ENCODE data around the gene LRP5.

Gene LRP5

DNA sequence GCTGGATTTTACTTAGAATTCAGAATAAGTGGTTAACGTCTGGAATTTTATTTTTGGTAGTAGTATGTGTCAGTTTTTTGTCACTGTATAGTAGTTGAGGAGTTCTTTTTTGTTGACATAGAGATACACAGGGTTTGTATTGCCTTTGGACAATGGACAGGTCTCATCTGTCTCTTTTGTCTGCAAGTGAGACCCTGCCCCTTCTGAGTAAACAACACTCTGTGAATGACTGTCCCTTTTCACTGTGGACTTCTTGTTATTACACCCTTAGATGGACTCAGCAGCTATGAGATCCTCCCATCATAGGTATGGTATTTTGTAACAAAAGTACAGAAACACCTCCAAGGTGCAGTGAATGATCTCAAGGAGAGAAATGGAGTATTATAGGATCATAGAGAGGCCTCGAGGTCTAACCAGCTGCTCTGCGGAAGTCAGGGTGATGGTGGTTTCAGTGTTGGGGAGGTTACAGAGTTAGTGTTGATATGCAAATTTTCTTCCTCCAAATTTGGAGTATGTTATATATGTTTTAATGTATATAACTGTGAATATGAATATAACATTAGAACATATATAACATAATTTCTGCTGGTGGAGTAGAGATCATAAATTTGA lies 155.9 kb downstream of the LRP5 start:
- TF ChIP-seq, protein P1, sequence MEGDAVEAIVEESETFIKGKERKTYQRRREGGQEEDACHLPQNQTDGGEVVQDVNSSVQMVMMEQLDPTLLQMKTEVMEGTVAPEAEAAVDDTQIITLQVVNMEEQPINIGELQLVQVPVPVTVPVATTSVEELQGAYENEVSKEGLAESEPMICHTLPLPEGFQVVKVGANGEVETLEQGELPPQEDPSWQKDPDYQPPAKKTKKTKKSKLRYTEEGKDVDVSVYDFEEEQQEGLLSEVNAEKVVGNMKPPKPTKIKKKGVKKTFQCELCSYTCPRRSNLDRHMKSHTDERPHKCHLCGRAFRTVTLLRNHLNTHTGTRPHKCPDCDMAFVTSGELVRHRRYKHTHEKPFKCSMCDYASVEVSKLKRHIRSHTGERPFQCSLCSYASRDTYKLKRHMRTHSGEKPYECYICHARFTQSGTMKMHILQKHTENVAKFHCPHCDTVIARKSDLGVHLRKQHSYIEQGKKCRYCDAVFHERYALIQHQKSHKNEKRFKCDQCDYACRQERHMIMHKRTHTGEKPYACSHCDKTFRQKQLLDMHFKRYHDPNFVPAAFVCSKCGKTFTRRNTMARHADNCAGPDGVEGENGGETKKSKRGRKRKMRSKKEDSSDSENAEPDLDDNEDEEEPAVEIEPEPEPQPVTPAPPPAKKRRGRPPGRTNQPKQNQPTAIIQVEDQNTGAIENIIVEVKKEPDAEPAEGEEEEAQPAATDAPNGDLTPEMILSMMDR (IDR thresholded peaks at IDR 0.05), result no peak

DNA sequence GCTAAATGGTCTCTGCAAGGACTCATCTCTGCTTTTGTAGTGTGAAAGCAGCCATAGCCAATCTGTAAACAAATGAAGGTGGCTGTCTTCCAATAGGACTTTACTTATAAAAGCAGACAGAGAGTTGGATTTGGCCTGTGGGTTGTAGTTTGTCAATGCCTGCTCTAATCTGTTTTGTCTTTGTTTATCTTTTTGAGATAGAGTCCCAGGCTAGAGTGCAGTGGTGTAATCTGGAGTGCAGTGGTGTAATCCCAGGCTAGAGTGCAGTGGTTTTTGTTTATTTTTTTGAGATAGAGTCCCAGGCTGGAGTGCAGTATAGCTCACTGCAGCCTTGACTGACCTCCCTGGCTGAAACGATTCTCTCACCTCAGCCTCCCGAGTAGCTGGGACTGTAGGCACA lies 156.7 kb downstream of the LRP5 start:
- TF ChIP-seq, protein P1 (IDR thresholded peaks at IDR 0.05), result no peak

DNA sequence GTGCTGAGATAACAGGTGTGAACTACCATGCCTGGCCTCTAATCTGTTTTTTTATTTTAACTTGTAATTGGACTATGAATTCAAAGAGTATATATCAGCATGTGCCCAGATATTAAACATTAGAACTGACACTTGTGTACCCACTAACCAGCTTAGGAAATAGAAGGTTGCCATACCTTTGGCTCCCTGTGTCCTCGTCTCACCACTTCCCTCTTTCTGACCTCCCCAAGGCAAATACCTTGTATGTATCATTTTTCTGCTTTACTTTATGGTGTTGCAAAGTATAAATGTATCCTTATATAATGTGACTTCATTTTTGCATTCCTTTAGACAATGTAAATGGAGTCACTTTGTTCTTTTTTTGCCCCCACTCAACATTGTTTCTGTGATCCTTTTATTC lies 157.3 kb downstream of the LRP5 start:
- TF ChIP-seq, protein P1 (IDR thresholded peaks at IDR 0.05), result no peak

DNA sequence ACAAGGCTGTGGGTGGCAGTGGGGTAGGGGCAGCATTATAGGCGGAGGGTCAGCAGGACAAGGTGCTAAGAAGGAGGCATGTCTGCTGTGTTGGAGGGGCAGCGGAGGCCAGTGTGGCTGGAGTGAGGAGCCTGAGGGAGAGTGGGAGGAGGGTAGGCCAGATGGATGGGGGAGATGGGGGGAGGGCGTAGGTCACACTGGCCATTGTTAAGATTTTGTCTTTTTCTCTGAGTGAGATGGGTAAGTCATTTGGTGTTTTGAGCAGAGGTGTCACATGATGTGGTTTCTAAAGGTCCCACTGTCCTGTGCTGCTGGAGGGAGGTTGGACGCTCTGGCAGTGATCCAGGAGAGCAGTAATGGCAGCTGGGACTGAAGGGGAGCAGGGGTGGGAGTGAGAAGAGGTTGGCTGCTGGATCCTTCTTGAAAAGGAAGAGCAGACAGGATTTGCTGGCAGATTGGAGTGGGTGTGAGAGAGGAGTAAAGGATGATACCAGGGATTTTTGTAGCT lies 158.0 kb downstream of the LRP5 start:
- TF ChIP-seq, protein P1 (IDR thresholded peaks at IDR 0.05), result no peak

DNA sequence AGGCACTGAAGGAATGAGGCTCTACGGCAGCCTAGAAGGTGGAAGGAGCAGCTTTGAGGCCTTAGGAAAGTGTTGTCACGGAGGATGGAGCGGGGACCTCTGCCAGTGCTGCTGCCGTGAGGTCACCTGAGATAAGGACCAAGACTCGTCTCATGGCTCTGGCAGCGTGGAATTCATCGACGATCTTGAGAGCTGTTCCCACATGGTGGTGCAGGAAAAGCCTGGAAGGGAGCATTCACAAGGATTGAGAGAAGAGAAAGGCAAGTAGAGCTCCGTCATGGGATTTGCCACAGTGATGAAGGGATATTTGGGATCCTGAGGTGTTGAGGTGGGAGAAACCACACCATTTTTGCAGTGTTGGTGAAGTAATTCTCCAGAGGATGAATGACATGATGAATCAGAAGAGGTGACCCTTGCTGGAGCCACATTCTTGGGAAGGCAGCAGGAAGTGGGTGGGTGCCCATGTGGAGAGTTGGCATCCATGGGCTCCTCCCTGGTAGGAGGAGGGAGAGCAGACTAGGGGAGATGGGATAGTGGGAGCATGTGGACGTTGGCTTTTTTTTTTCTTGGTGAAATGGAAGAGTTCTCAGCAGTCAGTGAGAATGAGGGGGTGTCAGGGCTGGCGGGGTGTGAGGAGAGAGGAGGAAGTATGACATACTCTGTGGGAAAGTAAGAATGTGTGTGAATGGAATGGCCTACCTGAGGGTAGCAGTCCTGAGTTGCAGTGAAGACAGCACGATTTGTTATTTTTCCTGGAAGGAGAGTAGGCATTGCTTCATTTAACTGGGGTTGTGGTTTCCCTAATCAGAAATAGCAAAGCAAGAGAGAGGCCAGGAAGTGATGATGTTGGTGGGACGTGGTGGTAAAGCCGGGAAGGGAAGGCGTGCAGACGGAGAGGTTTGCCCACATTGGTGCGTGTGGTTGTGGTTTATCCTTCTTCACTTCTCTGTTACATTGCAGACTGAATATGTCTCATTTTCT lies 159.3 kb downstream of the LRP5 start:
- TF ChIP-seq, protein P1 (IDR thresholded peaks at IDR 0.05), result no peak

DNA sequence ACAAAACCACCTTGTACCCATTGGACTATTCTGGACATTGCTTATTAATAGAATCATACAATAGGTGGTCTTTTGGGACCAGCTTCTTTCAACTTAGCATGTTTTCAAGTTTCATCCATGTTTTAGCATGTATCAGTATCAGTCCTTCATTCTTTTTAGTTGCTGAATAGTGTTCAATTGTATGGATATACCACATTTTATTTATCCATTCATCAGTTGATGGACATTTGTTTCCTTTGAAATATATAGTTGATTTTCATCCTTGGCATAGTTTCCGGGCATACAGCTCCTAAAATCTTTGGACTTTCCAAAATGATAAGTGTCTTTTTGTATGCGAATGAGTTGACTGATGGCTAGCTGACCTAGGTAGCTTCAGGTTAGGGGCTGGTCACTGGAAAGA lies 160.4 kb downstream of the LRP5 start:
- TF ChIP-seq, protein P1 (IDR thresholded peaks at IDR 0.05), result no peak

DNA sequence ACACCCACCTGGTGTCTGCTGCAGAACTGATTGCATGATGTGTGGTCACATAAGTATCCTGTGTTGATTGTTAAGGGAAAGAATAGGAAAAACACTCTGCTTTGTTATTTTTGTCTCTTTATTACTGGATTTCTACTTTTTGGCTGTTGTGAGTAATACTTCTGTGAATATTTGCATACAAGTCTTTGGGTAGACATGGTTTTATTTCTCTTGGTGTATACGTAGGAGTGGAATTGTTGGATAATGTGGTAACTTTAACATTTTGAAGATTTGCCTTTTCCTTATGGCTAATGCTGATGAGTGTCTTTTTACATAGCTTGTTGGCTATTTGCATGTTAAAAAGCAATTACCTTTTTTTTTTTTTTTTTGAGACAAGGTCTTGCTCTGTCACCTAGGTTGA lies 161.3 kb downstream of the LRP5 start:
- TF ChIP-seq, protein P1 (IDR thresholded peaks at IDR 0.05), result no peak
